ENCODE results near the gene EP400.

Gene EP400, protein sequence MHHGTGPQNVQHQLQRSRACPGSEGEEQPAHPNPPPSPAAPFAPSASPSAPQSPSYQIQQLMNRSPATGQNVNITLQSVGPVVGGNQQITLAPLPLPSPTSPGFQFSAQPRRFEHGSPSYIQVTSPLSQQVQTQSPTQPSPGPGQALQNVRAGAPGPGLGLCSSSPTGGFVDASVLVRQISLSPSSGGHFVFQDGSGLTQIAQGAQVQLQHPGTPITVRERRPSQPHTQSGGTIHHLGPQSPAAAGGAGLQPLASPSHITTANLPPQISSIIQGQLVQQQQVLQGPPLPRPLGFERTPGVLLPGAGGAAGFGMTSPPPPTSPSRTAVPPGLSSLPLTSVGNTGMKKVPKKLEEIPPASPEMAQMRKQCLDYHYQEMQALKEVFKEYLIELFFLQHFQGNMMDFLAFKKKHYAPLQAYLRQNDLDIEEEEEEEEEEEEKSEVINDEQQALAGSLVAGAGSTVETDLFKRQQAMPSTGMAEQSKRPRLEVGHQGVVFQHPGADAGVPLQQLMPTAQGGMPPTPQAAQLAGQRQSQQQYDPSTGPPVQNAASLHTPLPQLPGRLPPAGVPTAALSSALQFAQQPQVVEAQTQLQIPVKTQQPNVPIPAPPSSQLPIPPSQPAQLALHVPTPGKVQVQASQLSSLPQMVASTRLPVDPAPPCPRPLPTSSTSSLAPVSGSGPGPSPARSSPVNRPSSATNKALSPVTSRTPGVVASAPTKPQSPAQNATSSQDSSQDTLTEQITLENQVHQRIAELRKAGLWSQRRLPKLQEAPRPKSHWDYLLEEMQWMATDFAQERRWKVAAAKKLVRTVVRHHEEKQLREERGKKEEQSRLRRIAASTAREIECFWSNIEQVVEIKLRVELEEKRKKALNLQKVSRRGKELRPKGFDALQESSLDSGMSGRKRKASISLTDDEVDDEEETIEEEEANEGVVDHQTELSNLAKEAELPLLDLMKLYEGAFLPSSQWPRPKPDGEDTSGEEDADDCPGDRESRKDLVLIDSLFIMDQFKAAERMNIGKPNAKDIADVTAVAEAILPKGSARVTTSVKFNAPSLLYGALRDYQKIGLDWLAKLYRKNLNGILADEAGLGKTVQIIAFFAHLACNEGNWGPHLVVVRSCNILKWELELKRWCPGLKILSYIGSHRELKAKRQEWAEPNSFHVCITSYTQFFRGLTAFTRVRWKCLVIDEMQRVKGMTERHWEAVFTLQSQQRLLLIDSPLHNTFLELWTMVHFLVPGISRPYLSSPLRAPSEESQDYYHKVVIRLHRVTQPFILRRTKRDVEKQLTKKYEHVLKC (N-terminal part only)

GRCh38 chr12:131949431-131950181 is at the start of gene EP400:
Gene EP400, plus strand, starts transcription at chr12:131949942. Its CDS starts 10,678 bp downstream, at chr12:131960620.
- FAIRE-seq: no peak

DNA sequence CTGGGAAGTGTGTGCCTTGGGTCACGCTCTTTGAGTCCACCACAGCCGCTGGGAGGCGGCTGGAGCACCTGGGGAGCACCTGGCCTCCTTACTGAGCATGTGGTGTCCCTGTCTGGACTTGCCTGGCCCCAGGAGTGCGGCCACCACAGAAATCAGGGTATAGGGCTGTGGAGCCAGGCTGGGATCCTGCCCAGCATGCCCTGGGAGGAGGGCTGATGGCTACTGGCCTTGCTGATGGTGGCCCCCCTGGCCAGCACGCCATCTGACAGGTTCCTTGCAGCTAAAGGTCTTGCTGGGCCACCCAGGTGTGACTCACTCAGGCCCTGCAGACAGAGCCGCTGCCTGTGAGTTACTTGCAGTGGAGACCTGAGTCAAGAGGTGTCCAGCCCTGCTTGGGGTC is 49.3 kb upstream of the EP400 start:
- no peak for FAIRE-seq

- no peak for FAIRE-seq
These were observed 48.1 kb upstream of the EP400 start for GRCh38 chr12:131901431-131902331.

DNA sequence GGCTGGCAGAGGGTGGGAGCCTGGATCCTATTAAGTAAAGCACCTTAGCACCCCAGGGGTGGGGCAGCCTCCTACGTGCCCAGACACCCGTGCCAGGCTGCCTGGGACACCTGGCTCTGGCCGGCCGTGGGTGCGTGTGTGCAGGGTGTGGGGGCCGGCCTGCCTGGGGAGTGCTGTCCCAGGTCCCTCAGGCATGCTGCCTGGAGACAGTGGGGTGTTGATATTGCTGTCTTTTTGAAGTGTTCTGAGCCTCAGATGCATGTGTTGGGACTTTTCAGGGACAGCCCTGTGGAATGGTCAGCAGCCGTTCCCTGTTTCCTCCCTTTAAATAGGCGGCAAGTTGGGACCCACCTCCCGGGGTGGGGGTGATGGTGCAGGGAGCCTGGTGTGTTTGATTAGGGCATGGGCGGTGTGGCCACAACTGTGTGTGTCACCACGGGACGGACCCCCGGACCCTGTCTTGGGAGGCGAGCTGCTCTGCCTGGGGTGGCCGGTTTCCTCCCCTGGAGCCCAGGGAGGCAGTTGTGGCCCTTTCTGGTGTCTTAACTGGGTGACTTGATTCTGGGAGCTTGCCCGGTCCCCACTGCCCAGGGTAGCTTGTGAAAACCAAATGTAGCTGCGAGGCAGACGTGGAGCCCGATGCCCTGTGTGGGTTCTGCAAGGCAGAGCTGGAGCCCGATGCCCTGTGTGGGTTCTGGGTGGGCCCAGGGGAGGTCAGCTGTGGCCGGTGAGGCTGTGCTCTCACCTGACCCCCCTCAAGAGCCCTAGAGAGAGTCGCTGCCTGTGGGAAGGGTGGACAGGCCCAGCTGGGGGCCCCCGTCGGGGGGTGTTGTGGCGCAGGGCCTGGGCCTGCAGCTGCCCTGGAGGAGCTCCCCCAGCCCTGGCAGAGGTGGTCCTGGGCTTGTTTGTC is 47.2 kb upstream of the EP400 start:
- no peak for FAIRE-seq

- FAIRE-seq: no peak
These were observed 46.2 kb upstream of the EP400 start for GRCh38 chr12:131903270-131904255.

- no peak for FAIRE-seq
These were observed 45.4 kb upstream of the EP400 start for GRCh38 chr12:131904346-131904745.

- FAIRE-seq: no peak
These were observed 44.6 kb upstream of the EP400 start for GRCh38 chr12:131905081-131905629.

- no peak for FAIRE-seq
These were observed 44.1 kb upstream of the EP400 start for GRCh38 chr12:131905630-131906091.

DNA sequence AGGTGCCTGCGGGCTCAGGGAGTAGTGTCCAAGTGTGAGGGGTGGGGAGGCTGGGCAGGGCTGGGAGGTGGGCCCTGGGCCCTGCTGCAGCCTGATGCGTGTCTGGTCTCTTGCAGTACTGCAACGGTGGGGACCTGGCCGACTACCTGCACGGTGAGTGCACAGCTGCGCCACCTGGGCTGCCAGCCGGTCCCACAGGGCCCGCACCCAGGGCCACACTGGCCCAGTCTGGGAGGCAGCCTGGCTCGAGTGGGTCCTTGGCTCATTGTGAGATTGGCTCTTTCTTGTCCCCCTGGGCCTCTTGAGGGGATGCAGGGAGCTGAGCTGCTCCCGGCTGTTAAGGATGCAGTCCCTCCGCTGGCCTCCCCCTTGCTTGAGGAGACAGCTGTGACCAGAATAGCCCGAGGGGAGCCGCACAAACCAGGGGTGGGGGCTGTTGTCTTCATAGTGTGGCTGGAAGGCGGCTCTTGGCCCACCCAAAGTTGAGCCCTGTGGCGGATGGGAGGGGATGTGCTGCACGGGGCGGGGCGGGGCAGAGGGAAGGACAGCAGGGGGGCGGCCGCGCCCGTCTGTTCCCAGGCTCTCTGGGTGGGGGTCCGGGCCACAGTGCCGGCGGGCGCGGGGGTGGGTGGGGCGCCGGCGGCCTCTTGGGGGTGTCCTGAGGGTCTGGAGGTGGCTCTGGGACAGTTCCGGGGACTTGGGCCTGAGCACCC is 42.2 kb upstream of the EP400 start:
- FAIRE-seq: no peak

- no peak for FAIRE-seq
These were observed 41.4 kb upstream of the EP400 start for GRCh38 chr12:131908092-131909080.

DNA sequence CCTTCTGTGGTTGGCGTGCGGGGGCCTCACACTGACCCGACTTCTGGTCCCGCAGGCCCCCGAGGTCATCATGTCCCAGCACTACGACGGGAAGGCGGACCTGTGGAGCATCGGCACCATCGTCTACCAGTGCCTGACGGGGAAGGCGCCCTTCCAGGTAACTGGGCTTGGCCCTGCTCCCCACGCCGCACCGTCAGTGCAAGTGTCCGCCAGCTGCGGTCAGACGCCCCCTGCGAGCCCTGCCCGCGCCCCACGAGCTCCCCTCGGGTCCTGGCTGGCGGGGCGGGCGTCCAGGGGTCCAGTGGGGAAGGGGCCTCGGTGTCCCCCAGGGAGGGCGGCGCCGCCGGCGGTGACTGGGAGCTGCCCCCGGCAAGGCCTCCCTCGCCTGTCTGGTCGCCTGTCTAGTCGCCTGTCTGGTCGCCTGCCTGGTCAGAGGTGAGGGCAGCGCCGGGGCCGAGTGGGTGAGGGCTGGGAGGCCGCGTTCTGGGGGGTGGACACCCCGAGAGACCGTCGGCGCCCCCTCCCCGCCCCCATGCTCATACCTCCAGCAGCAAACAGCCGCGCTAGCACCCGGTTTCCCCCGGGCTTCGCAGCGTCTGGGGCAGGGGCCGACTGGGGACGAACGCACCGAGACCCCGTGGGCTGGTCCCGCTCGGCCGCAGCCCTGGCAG is 40.5 kb upstream of the EP400 start:
- FAIRE-seq: no peak

DNA sequence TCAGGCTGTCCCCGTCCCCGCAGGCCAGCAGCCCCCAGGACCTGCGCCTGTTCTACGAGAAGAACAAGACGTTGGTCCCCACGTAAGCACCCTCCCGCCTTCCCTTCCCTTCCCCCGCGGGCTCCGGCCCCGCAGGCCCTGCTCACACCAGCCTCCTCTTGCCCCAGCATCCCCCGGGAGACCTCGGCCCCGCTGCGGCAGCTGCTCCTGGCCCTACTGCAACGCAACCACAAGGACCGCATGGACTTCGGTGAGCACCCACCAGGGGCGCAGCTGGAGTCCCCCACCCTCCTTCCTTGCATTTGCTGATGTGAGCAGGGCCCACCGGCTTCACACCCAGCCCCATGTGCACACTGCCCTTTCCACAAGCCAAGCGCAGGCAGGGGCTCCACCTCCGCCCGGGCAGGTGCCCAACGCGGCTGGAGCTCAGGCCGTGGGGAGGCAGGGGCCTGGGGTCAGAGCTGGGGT is 40.0 kb upstream of the EP400 start:
- no peak for FAIRE-seq

- FAIRE-seq: no peak
These were observed 39.3 kb upstream of the EP400 start for GRCh38 chr12:131910302-131911027.

GRCh38 chr12:131911028-131911650 is 38.6 kb upstream of the EP400 start:
- no peak for FAIRE-seq

All from G401.6 (cell line).